NCI-H1436 (cell line): Measurements from ENCODE around the gene EXOC2.
"Not testable (repeated sequence)": the region's sequence is repeated elsewhere in the genome, so short reads cannot be mapped to it uniquely, and the experiment has no call there.

ENCODE experiments used
- DNase-seq: peaks from one replicate; lab custom pipeline; 2025; lab: John Stamatoyannopoulos, UW

Gene EXOC2

GRCh38 chr6:709471-710056 lies 16.6 kb upstream of the EXOC2 start:
- DNase-seq, result no peak

GRCh38 chr6:708237-708598 lies 15.3 kb upstream of the EXOC2 start:
- no peak for DNase-seq

- DNase-seq, result no peak
These were observed 14.8 kb upstream of the EXOC2 start for GRCh38 chr6:707576-708236.

GRCh38 chr6:706819-707381 lies 14.0 kb upstream of the EXOC2 start:
- no peak for DNase-seq

- no peak for DNase-seq
These were observed 13.2 kb upstream of the EXOC2 start for GRCh38 chr6:706146-706545.

GRCh38 chr6:705047-705446 lies 12.1 kb upstream of the EXOC2 start:
- DNase-seq, result no peak

GRCh38 chr6:704046-704445 lies 11.1 kb upstream of the EXOC2 start:
- DNase-seq, result no peak

GRCh38 chr6:703552-703951 lies 10.6 kb upstream of the EXOC2 start:
- DNase-seq, result no peak

GRCh38 chr6:701700-702479 lies 9.0 kb upstream of the EXOC2 start:
- no peak for DNase-seq

GRCh38 chr6:701215-701614 lies 8.3 kb upstream of the EXOC2 start:
- DNase-seq, result no peak

GRCh38 chr6:700490-700889 lies 7.6 kb upstream of the EXOC2 start:
- DNase-seq, result no peak

GRCh38 chr6:699319-699718 lies 6.4 kb upstream of the EXOC2 start:
- DNase-seq, result no peak

- not testable (repeated sequence) for DNase-seq
These were observed 1.6 kb upstream of the EXOC2 start for GRCh38 chr6:694431-695126.

- no peak for DNase-seq
These were observed 727 bp upstream of the EXOC2 start for GRCh38 chr6:693723-694009.

GRCh38 chr6:692356-692851 lies 535 bp downstream of the EXOC2 start:
- DNase-seq, result no peak

GRCh38 chr6:689223-689622 lies 3.7 kb downstream of the EXOC2 start:
- no peak for DNase-seq

GRCh38 chr6:686497-686896 lies 6.4 kb downstream of the EXOC2 start:
- DNase-seq, result no peak

- no peak for DNase-seq
These were observed 7.9 kb downstream of the EXOC2 start for GRCh38 chr6:684831-685636.

GRCh38 chr6:683742-684440 lies 9.0 kb downstream of the EXOC2 start:
- DNase-seq, result peak; percentile 20

GRCh38 chr6:680666-681340 lies 12.1 kb downstream of the EXOC2 start:
- DNase-seq, result no peak
